ENCODE measurements around the gene SDCCAG8.

SDCCAG8 gene

DNA sequence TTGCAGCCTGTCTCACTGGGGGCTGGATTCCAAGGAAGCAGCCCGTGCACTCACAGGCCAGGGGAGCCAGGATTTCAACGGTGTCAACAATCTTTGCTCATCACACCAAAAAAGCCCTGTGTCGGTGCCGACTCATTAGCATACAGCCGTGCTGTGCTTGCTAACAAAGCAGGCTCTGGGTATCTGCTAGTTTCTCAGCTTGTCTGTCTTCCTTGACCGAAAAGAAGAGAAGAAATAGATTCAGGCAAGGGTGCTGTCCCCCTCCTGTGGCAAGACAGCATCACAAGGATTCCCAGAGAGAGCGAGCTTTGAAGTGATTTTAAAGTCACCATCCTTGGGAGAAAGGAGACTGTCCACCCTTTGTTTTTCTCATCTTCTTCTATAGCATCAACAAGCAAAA, 214.7 kb downstream of the SDCCAG8 start:
- H3K27ac ChIP-seq, result no peak overlapping the region
- H3K4me3 ChIP-seq, result no peak overlapping the region

DNA sequence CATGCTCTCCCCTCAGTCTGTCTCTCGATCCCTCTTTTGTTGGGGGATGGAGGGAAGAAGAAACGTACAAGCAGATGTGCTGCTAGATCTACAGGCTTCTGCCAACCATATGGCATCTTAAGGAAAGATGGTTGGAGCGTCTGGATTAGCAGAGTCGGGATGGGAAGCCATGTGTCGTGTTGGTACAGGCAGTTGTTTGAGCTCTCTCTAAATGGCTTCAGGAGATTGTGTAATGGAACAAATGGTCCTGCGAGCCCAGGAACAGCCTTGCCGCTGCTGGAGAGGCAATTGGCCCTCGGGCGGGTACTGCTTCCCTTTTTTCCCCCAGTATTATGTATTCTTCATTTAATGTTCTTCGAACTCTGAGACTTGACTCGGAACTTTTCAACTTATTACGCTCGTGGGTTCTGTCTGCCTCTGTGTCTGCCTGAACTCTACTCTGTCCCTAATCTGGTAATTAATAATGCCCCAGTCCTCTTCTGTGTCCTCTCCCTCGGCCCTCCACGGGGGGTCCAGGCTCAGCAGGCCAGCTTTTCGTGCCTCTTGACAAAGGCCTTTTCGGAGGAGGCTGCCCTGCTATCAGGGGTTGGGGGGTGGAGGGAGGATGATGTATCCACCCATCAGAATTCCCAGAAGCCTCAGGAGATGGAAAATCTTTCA, 215.3 kb downstream of the SDCCAG8 start:
- Histone ChIP-seq H3K27ac (no peak overlapping the region), H3K4me3 (no peak overlapping the region)

GRCh38 chr1:243471754-243472745, 216.2 kb downstream of the SDCCAG8 start:
- Histone ChIP-seq H3K4me3 (no peak overlapping the region), H3K27ac (peak overlapping the region in 1 of 21 experiments; percentile 5)

- Histone ChIP-seq H3K27ac (peak overlapping the region in 18 of 21 experiments; percentile 3 to 78 (median 60)), H3K4me3 (peak overlapping the region in 5 of 7 experiments; percentile 7 to 34 (median 18))
Measured at GRCh38 chr1:243473227-243474135, 217.6 kb downstream of the SDCCAG8 start.

GRCh38 chr1:243474136-243474881, 218.5 kb downstream of the SDCCAG8 start:
- H3K4me3 ChIP-seq, result peak overlapping the region in 3 of 7 experiments; percentile 2 to 34 (median 18)
- H3K27ac ChIP-seq, result peak overlapping the region in 16 of 21 experiments; percentile 3 to 78 (median 64)

DNA sequence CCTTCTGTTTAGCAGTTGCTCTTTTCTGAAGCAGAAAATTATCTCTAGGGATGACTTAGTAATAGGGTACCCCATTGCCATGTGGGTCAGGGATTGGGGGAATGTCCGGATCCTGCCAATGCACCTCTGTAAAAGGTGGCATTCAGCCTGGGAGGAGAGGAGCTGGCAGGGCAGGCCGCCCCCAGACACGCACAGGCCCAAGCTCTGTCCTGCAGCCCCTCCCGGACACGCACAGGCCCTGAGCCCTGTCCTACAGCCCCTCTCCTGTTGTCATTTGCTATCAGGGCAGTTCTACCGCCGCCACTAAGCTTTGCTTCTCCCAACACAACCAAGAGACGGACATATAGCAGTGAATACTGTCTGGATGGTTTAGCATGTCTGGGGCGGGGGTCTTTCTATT, 219.1 kb downstream of the SDCCAG8 start:
- Histone ChIP-seq H3K4me3 (no peak overlapping the region), H3K27ac (peak overlapping the region in 2 of 21 experiments; percentile 66 to 67)

GRCh38 chr1:243475966-243476365, 220.1 kb downstream of the SDCCAG8 start:
- Histone ChIP-seq H3K27ac (no peak overlapping the region), H3K4me3 (no peak overlapping the region)

DNA sequence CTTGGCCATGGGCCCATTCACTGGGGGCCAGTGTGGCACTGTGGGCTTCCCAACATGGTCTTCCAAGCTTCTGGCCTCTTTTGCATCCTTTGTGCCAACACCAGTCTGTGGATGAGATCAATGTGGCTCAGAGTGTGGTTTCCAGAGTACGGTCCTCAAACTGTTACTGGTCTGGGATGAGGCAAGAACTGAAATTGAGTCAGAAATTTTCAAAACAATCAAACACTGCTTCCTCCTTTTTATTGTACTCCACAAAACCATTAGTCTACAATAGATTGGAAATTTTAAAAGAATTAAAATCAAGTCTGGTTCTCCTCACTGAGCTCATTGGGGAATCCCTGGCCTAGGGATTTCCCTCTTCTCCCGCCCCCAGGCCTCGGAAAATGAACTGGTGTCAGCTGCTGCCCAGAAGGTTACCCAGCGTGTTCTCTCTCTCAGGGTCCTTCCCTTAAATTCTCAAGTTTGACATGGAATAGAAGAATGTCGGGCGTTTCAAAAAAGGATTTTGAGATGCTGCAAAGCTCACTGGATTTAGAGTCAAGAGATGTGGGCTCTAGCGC, 222.0 kb downstream of the SDCCAG8 start:
- Histone ChIP-seq H3K27ac (no peak overlapping the region), H3K4me3 (no peak overlapping the region)

GRCh38 chr1:243481101-243481500, 225.3 kb downstream of the SDCCAG8 start:
- Histone ChIP-seq H3K27ac (no peak overlapping the region), H3K4me3 (no peak overlapping the region)

GRCh38 chr1:243482141-243483022, 226.5 kb downstream of the SDCCAG8 start:
- Histone ChIP-seq H3K4me3 (peak overlapping the region in 6 of 7 experiments; percentile 11 to 34 (median 21)), H3K27ac (peak overlapping the region in 2 of 21 experiments; percentile 14 to 43)

DNA sequence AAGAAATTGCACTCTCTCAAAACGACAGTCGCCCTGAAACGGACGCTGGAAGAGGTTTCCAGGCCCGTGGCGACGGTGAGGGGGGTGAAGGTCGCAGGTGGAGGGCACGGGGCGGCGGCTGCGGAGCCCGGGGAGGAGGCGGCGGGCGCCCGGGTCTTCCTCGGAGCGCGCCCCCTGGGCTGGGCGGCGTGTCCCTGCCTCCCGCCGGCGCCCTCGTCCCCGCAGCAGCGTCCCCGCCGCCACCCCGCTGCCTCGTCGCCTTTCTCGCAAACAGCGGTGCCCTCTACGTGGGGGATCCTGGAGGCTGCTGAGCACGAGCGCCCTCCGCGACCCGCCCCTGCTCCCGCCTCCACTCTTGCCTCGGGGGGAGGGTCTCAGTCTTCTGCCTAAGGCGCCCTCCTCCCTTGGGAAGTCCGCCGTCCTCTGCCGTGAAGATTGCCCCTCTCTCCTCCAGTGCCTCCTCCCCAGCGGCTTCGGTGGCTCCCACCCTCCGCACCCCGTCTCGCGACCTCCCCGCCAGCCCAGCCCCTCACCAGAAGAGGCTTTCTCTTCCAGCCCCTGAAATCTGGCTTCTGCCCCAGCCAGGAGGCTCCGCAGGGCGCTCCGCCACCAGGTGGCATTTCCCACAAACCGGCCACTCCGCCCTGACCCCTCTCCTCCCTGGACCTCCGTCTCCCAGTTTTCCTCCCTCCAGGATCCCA, 227.4 kb downstream of the SDCCAG8 start:
- peak overlapping the region in 6 of 7 experiments; percentile 11 to 34 (median 21) for H3K4me3 ChIP-seq
- H3K27ac ChIP-seq, result peak overlapping the region in 3 of 21 experiments; percentile 14 to 43 (median 16)

- H3K27ac ChIP-seq, result no peak overlapping the region
Measured at GRCh38 chr1:243483952-243484351, 228.1 kb downstream of the SDCCAG8 start.

GRCh38 chr1:243487036-243487648, 231.3 kb downstream of the SDCCAG8 start:
- Histone ChIP-seq H3K27ac (peak overlapping the region in 1 of 21 experiments; percentile 79), H3K4me3 (peak overlapping the region in 1 of 7 experiments; percentile 18)

More at GRCh38 chr1:243483952-243484351, 228.1 kb downstream of the SDCCAG8 start:
- H3K4me3 ChIP-seq, result no peak overlapping the region

DNA sequence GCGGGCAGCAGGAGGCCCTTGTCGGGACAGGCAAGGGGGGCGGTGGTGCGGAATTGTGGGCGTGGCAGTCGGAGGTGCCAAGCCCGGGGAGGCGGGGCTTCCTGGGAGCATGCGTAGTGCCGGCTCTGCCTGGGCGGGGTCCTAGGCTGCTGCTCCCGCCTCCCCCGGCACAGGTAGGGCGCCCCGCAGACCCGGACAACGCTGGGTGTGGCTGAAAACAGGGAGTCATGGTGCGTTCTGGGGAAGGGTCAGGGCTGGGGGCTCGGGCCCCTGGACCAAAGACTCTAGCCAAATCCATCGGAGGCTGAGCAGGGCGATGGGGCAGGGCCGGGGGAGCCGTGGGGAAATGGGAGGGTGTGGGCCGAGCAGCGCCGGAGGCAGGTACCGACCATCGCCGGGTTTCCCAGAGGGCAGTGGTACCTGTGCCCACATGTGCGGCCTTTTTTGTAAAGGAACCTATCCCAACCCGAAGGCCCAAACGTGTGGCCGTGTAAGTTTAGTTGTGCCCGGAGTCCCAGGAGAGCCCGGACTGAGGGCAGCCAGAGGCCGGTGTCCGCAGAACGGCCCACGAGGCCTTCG, 231.9 kb downstream of the SDCCAG8 start:
- peak overlapping the region in 4 of 21 experiments; percentile 18 to 79 (median 56) for H3K27ac ChIP-seq
- H3K4me3 ChIP-seq, result peak overlapping the region in 6 of 7 experiments; percentile 17 to 40 (median 20)

DNA sequence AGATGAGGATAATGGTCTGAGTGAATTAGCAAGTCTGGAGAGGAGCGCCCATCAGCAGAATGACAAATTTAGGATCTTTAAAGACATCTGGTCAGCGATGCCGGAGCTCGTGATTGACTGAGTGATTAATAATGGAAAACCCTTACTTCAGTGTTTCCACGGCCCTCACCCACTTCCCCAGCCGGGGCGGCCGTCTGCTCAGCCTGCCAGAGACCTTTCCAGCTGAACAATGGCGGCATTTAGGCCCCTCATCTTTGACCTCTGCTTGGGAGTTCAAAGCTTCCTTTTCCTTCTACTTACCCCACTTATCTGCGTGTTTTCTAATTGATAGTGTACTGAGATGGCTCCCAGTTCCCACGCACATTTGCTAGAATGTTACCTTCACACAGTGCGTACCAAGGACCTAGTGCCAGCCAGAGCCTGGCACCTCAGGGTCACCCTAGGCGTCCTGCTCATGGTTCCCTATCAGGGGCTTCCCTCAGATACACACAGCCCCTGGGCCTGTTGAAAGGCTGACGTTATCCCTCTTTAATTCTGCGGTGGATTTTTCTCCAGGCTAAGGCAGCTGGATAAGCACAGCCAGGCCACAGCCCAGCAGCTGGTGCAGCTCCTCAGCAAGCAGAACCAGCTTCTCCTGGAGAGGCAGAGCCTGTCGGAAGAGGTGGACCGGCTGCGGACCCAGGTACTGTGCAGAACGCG, 232.8 kb downstream of the SDCCAG8 start:
- peak overlapping the region in 3 of 7 experiments; percentile 20 to 40 (median 21) for H3K4me3 ChIP-seq
- H3K27ac ChIP-seq, result peak overlapping the region in 1 of 21 experiments; percentile 79

All from skin epidermis (tissue), 12 donors.